PFSK-1 (cell line): ENCODE data around the gene STRN.

Source experiments
- FOXP2 ChIP-seq: optimal IDR thresholded peaks from 2 replicates; pipeline ENCODE3; 2011; ENCODE audit warnings: borderline replicate concordance, control low read depth, inconsistent platforms; ENCODE audit not compliant: insufficient read depth; ENCODE audit errors: extremely low read length, extremely low read depth
- POLR2AphosphoS5 ChIP-seq: IDR thresholded peaks from 2 replicates; pipeline ENCODE4 v1.6.1; 2012; ENCODE audit warnings: low read depth, mild to moderate bottlenecking, control low read depth, low read length, moderate library complexity
- REST ChIP-seq, 2 experiments: IDR thresholded peaks; 2 replicates each; pipeline versions ENCODE4 v1.6.1 to v1.8.0; 2011 to 2012; ENCODE audit warnings: low read depth in 2 of 2, low read length in 2 of 2, control low read depth in 1 of 2, inconsistent platforms in 1 of 2, mild to moderate bottlenecking in 1 of 2, moderate library complexity in 1 of 2; ENCODE audit not compliant: insufficient read depth in 1 of 2
- SIN3A ChIP-seq: IDR thresholded peaks from 2 replicates; pipeline ENCODE4 v1.6.1; 2012; ENCODE audit warnings: mild to moderate bottlenecking, low read length, moderate library complexity, borderline replicate concordance; ENCODE audit not compliant: insufficient read depth
- TAF1 ChIP-seq: IDR thresholded peaks from 2 replicates; pipeline ENCODE4 v1.6.1; 2012; ENCODE audit warnings: low read length, control low read depth, borderline replicate concordance; ENCODE audit not compliant: insufficient read depth

The STRN gene

DNA sequence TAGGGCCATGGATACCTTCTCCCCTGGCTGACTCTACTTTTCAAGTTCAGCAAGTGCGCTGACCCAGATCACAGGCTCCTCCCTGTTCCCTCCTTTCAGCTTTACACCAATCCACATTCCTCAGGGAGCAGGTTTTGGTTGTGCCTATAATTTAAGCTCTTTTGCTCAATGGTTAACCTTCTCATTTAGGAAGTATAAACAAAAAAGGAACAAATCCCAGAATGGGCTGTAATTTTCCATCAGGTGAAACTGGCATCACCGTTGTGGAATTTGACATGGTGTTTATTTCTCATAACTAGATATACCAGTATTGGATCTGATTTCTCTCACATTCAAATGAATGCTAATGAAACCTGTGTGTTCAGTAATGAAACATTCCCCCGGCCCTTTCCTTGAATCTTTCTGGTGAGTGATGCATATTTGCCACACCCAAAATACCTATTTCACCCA, 13.6 kb downstream of the STRN start:
- TF ChIP-seq TAF1 (no peak), FOXP2 (no peak), REST (IDR thresholded peaks at IDR 0.05; ENCODE audit: insufficient read depth in 1 of 2, low read depth in 2 of 2, low read length in 2 of 2) (no peak)

GRCh38 chr2:36951574-36951973, 14.8 kb downstream of the STRN start:
- TF ChIP-seq POLR2AphosphoS5 = no peak
- TF ChIP-seq SIN3A = no peak
- TF ChIP-seq REST (IDR thresholded peaks at IDR 0.05; ENCODE audit: insufficient read depth in 1 of 2, low read depth in 2 of 2, low read length in 2 of 2) = no peak
- TF ChIP-seq TAF1 = no peak

DNA sequence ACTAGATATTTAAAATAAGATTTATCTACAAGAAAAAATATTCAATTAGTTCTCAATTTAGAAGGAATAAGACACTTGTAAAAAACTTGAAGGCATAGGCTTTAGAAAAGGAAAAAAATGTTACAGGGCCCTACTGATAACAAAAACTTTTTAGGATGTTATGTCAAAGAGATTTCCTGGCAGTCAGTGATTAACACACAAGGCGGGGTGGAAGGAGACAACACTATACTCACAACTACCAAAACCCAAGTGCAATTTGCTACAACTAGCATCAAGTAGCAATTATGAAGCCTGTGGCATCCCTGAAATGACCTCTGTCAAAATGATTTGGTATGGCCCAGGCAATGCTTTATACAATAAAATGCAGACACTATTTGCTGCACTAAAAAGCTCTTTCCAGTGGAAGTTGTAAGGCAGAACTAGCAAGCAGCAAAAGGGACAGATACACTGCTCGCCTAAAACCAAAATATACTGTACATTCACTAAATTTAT, 15.3 kb downstream of the STRN start:
- no peak for TF ChIP-seq TAF1
- TF ChIP-seq SIN3A = no peak
- no peak for TF ChIP-seq POLR2AphosphoS5
- no peak for TF ChIP-seq FOXP2
- no peak for TF ChIP-seq REST (IDR thresholded peaks at IDR 0.05; ENCODE audit: insufficient read depth in 1 of 2, low read depth in 2 of 2, low read length in 2 of 2)

- TF ChIP-seq POLR2AphosphoS5 = no peak
- TF ChIP-seq TAF1 = no peak
- no peak for TF ChIP-seq REST (IDR thresholded peaks at IDR 0.05; ENCODE audit: insufficient read depth in 1 of 2, low read depth in 2 of 2, low read length in 2 of 2)
- no peak for TF ChIP-seq FOXP2
- no peak for TF ChIP-seq SIN3A
Observed at GRCh38 chr2:36949845-36950244, 16.5 kb downstream of the STRN start.

DNA sequence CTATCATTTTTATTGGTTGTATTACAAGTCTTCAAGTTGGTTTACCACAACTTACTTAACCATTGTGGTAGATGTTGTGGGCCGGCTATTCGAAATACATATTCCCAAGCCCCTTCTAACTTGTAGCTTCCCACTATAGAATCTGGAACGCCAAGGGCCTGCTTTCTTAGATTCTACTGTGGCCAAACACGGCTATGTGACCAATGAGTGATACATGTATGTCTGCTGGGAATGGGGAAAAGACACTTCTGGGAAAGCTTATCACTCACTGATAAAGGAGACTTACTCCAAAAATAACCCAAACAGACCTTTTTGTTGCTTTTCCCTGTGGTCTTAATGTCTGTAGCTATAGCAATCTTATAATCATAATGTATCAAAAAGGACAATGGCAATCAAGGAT, 24.5 kb downstream of the STRN start:
- TF ChIP-seq FOXP2 = no peak
- no peak for TF ChIP-seq POLR2AphosphoS5
- TF ChIP-seq TAF1 = no peak
- TF ChIP-seq SIN3A = no peak
- TF ChIP-seq REST (IDR thresholded peaks at IDR 0.05; ENCODE audit: insufficient read depth in 1 of 2, low read depth in 2 of 2, low read length in 2 of 2) = no peak
